H1 (cell line): ENCODE measurements around the gene PARS2. TPM values are rescaled to one million over a fixed set of nuclear protein-coding genes. Genes with fewer than 3 reads are reported as not detected.

Source experiments
- CTCF ChIA-PET: fragments of 300-600 bp; sonication (Branson Sonifier 250); formaldehyde crosslinking; loops from one replicate; lab custom pipeline; 2021; ENCODE audit not compliant: partially characterized antibody; lab: Charles Lee
- POLR2A ChIA-PET: fragments of 300-600 bp; sonication (Branson Sonifier 250); formaldehyde crosslinking; loops from one replicate; lab custom pipeline; 2021; ENCODE audit warnings: inconsistent platforms; ENCODE audit not compliant: partially characterized antibody; lab: Charles Lee
- DNase-seq, 2 experiments: peaks; one replicate each; pipeline versions ENCODE4 v3.0.0 to v3.0.0-alpha.2; 2010 to 2022; ENCODE audit warnings: low spot score in 2 of 2, low read depth in 1 of 2, mixed read lengths in 1 of 2
- FAIRE-seq: peaks from 2 replicates; lab custom pipeline; 2011; peaks lifted over from hg19 to GRCh38; lab: Jason Lieb, UNC
- H2AFZ ChIP-seq: 2 replicates; pipeline ENCODE4 v1.8.1; 2012; ENCODE audit warnings: low read length, inconsistent platforms
- H2AK5ac ChIP-seq: 2 replicates; pipeline ENCODE4 v1.6.1; 2013; ENCODE audit warnings: low read depth, low read length
- H2BK120ac ChIP-seq: replicated peaks from 2 replicates; pipeline ENCODE3; 2013; ENCODE audit warnings: low read depth, low read length, inconsistent platforms
- H2BK12ac ChIP-seq: 2 replicates; pipeline ENCODE4 v1.6.1; 2013; ENCODE audit warnings: low read depth, low read length
- H2BK15ac ChIP-seq: 2 replicates; pipeline ENCODE4 v1.6.1; 2013; ENCODE audit warnings: low read length
- H2BK20ac ChIP-seq: 2 replicates; pipeline ENCODE4 v1.6.1; 2013; ENCODE audit warnings: low read length
- H2BK5ac ChIP-seq: 2 replicates; pipeline ENCODE4 v1.6.1; 2013; ENCODE audit warnings: low read depth, low read length
- H3K14ac ChIP-seq: 2 replicates; pipeline ENCODE4 v1.6.1; 2013; ENCODE audit warnings: inconsistent platforms; ENCODE audit not compliant: insufficient read length
- H3K18ac ChIP-seq: 2 replicates; pipeline ENCODE4 v1.6.1; 2013; ENCODE audit warnings: low read length; ENCODE audit errors: extremely low read depth
- H3K23ac ChIP-seq: 2 replicates; pipeline ENCODE4 v1.6.1; 2013; ENCODE audit warnings: inconsistent platforms; ENCODE audit not compliant: insufficient read length
- H3K23me2 ChIP-seq: 2 replicates; pipeline ENCODE4 v1.6.1; 2013; ENCODE audit warnings: low read depth, low read length
- H3K27ac ChIP-seq: 2 replicates; pipeline ENCODE4 v1.6.1; 2011; ENCODE audit warnings: low read depth, low read length, inconsistent platforms
- H3K27me3 ChIP-seq, 4 experiments: replicated peaks in 1 of 4; 1 replicate in 1 of 4; 2 replicates in 3 of 4; pipeline versions ENCODE4 v1.6.1 to v1.8.1; 2011 to 2013; ENCODE audit warnings: low read length in 3 of 4, mild to moderate bottlenecking in 3 of 4, inconsistent platforms in 2 of 4, mixed read lengths in 2 of 4, moderate library complexity in 1 of 4; ENCODE audit not compliant: control insufficient read depth in 3 of 4, insufficient read depth in 3 of 4; ENCODE audit errors: extremely low read depth in 1 of 4
- H3K36me3 ChIP-seq, 4 experiments: 2 replicates each; pipeline versions ENCODE4 v1.6.1 to v1.8.1; 2011 to 2013; ENCODE audit warnings: mild to moderate bottlenecking in 4 of 4, low read length in 3 of 4, moderate library complexity in 2 of 4, control low read depth in 1 of 4, inconsistent platforms in 1 of 4; ENCODE audit not compliant: insufficient read depth in 4 of 4, control insufficient read depth in 2 of 4
- H3K4ac ChIP-seq: replicated peaks from 2 replicates; pipeline ENCODE3; 2013; ENCODE audit warnings: low read length, low read depth, mixed read lengths, inconsistent platforms; ENCODE audit not compliant: insufficient read length
- H3K4me1 ChIP-seq, 4 experiments: replicated peaks in 1 of 4; 1 replicate in 1 of 4; 2 replicates in 3 of 4; pipeline versions ENCODE4 v1.6.1 to v1.8.1; 2011 to 2013; ENCODE audit warnings: low read length in 3 of 4, inconsistent platforms in 2 of 4, mixed read lengths in 1 of 4; ENCODE audit not compliant: insufficient read depth in 4 of 4, control insufficient read depth in 3 of 4
- H3K4me2 ChIP-seq, 2 experiments: 2 replicates each; pipeline versions ENCODE4 v1.6.1 to v1.8.1; 2011 to 2013; ENCODE audit warnings: low read depth in 2 of 2, low read length in 2 of 2, control low read depth in 1 of 2, inconsistent platforms in 1 of 2, mild to moderate bottlenecking in 1 of 2; ENCODE audit not compliant: insufficient read depth in 1 of 2
- H3K4me3 ChIP-seq, 4 experiments: fragments of 200-600, 300-600 bp in 1 of 4; sonication (generic), shearing (Covaris generic), sonication (Bioruptor Twin) in 1 of 4; 2 replicates each; pipeline versions ENCODE4 v1.5.1 to v1.8.1; 2011 to 2016; ENCODE audit warnings: low read length in 4 of 4, low read depth in 3 of 4, control low read depth in 2 of 4, inconsistent platforms in 2 of 4, mild to moderate bottlenecking in 2 of 4, mixed read lengths in 1 of 4, moderate library complexity in 1 of 4; ENCODE audit not compliant: insufficient read depth in 2 of 4; ENCODE audit errors: extremely low read depth in 1 of 4
- H3K56ac ChIP-seq: replicated peaks from 2 replicates; pipeline ENCODE3; 2013; ENCODE audit warnings: low read depth, mild to moderate bottlenecking, mixed read lengths, low read length, inconsistent platforms; ENCODE audit not compliant: insufficient read length
- H3K79me1 ChIP-seq: 2 replicates; pipeline ENCODE4 v1.6.1; 2013; ENCODE audit warnings: low read depth, low read length, control low read depth
- H3K79me2 ChIP-seq, 2 experiments: 2 replicates each; pipeline versions ENCODE4 v1.6.1 to v1.8.1; 2012 to 2013; ENCODE audit warnings: low read length in 2 of 2, mild to moderate bottlenecking in 2 of 2, inconsistent platforms in 1 of 2; ENCODE audit not compliant: insufficient read depth in 2 of 2, control insufficient read depth in 1 of 2
- H3K9ac ChIP-seq, 4 experiments: replicated peaks in 1 of 4; 1 replicate in 1 of 4; 2 replicates in 3 of 4; pipeline versions ENCODE4 v1.6.1 to v1.8.1; 2011 to 2013; ENCODE audit warnings: low read depth in 3 of 4, low read length in 3 of 4, control low read depth in 2 of 4, mild to moderate bottlenecking in 2 of 4, moderate library complexity in 2 of 4, inconsistent platforms in 1 of 4; ENCODE audit errors: extremely low read depth in 1 of 4
- H3K9me3 ChIP-seq, 2 experiments: 2 replicates each; pipeline versions ENCODE4 v1.6.1 to v1.8.1; 2012 to 2013; ENCODE audit warnings: mild to moderate bottlenecking in 2 of 2, moderate library complexity in 2 of 2, control low read depth in 1 of 2, inconsistent platforms in 1 of 2, low read depth in 1 of 2, low read length in 1 of 2, mixed read lengths in 1 of 2; ENCODE audit not compliant: insufficient read depth in 2 of 2
- H4K20me1 ChIP-seq, 2 experiments: replicated peaks in 1 of 2; 2 replicates each; pipeline versions ENCODE3 to v1.8.1; 2011 to 2013; ENCODE audit warnings: inconsistent platforms in 2 of 2, low read length in 2 of 2, mild to moderate bottlenecking in 1 of 2; ENCODE audit not compliant: insufficient read depth in 2 of 2, control insufficient read depth in 1 of 2
- H4K5ac ChIP-seq: 2 replicates; pipeline ENCODE4 v1.6.1; 2013; ENCODE audit warnings: low read length, low read depth, mixed read lengths, inconsistent platforms; ENCODE audit not compliant: insufficient read length
- H4K8ac ChIP-seq: 2 replicates; pipeline ENCODE4 v1.8.0; 2013; ENCODE audit warnings: mild to moderate bottlenecking, moderate library complexity, low read length, inconsistent platforms; ENCODE audit not compliant: insufficient read depth; ENCODE audit errors: extremely low read depth
- H4K91ac ChIP-seq: replicated peaks from 2 replicates; pipeline ENCODE3; 2013; ENCODE audit warnings: low read length, mixed read lengths, inconsistent platforms; ENCODE audit not compliant: insufficient read length
- BRCA1 ChIP-seq: IDR thresholded peaks from 2 replicates; pipeline ENCODE4 v1.6.1; 2012; ENCODE audit warnings: low read depth, low read length, improper control_type of control experiment
- CHD1 ChIP-seq: IDR thresholded peaks from 2 replicates; pipeline ENCODE4 v1.6.1; 2012; ENCODE audit warnings: low read depth, low read length, improper control_type of control experiment
- EGR1 ChIP-seq: IDR thresholded peaks from 2 replicates; pipeline ENCODE4 v1.6.1; 2011; ENCODE audit warnings: low read depth, low read length, borderline replicate concordance
- GTF2F1 ChIP-seq: IDR thresholded peaks from 2 replicates; pipeline ENCODE4 v1.6.1; 2012; ENCODE audit warnings: low read depth, low read length, improper control_type of control experiment, borderline replicate concordance
- HDAC6 ChIP-seq: IDR thresholded peaks from one replicate; pipeline ENCODE4 v1.7.1; 2012; ENCODE audit warnings: low read depth, mild to moderate bottlenecking, inconsistent platforms, low read length, moderate library complexity
- NRF1 ChIP-seq: IDR thresholded peaks from 2 replicates; pipeline ENCODE4 v1.6.1; 2011; ENCODE audit warnings: mild to moderate bottlenecking, low read depth, low read length, improper control_type of control experiment
- WGBS, 2 experiments: shearing (Covaris generic) in 1 of 2; methylation state at CpG; one replicate each; pipeline versions ENCODE4 v1.1.6 to v1.1.7; 2013 to 2015; ENCODE audit warnings: low lambda C conversion rate in 2 of 2, mixed read lengths in 2 of 2, inconsistent platforms in 1 of 2, low coverage in 1 of 2, missing lambda C conversion rate in 1 of 2; ENCODE audit not compliant: insufficient replicate concordance in 2 of 2, insufficient coverage in 1 of 2, insufficient read length in 1 of 2; ENCODE audit errors: extremely low coverage in 1 of 2, missing lambda C conversion rate in 1 of 2; 5-methylcytosine and 5-hydroxymethylcytosine counted together
- polyA plus RNA-seq, 7 experiments: library from polyadenylated mRNA; depleted of rRNA in 3 of 7; stranded (reverse) in 5 of 7; unstranded in 2 of 7; fragments of >200 nt in 5 of 7; fragments of 200-250 nt in 2 of 7; gene quantifications; 1 replicate in 5 of 7; 2 replicates in 1 of 7; 4 replicates in 1 of 7; pipeline versions ENCODE4 v1.2.1 to v1.2.3, GENCODE V29; 2011 to 2013; ENCODE audit warnings: missing spikeins in 2 of 7, mixed read lengths in 2 of 7
- total RNA-seq: library from RNA; stranded (reverse); fragmentation: NEBNext Ultra II Directional; extraction: Animal tissue kit (Norgen Biotek cat#: 25700); gene quantifications from 2 replicates; pipeline ENCODE4 v1.2.1, GENCODE V29; 2021

Gene PARS2
- total and polyA plus RNA-seq, 2 of the 8 experiments (the other 6 are each of a cell fraction or from before 2014, with no cell fraction given): 8.9 to 10.0 TPM

GRCh38 chr1:54741531-54741930 lies 22.8 kb downstream of the PARS2 start:
- no peak overlapping the region for H3K4me2 ChIP-seq
- no peaks in the 10 kb centered on the region for H3K9me3 ChIP-seq
- H4K91ac ChIP-seq: no peak overlapping the region
- DNase-seq (no peak), FAIRE-seq (no peak)
- H2AFZ ChIP-seq: no peak overlapping the region
- no peaks in the 10 kb centered on the region for H3K27me3 ChIP-seq
- H3K18ac ChIP-seq: no peak overlapping the region
- H3K36me3 ChIP-seq: peaks cover 6 to 43% (median 26%) of the 10 kb centered on the region in 4 experiments; a peak in 7 of 8 replicates
- no peak for TF ChIP-seq GTF2F1
- TF ChIP-seq CHD1: no peak
- TF ChIP-seq BRCA1: no peak
- no peak for TF ChIP-seq EGR1
- no peak for TF ChIP-seq HDAC6
- no peak for TF ChIP-seq NRF1
- H2AK5ac ChIP-seq: no peak overlapping the region
- H3K79me2 ChIP-seq: no peaks in the 10 kb centered on the region
- no peak overlapping the region for H2BK5ac ChIP-seq
- no peak overlapping the region for H2BK20ac ChIP-seq
- H3K4me3 ChIP-seq: no peak overlapping the region
- no peak overlapping the region for H3K23ac ChIP-seq
- ChIA-PET CTCF (interaction anchor here (0.5 to 1.3 kb wide), 3 partner anchors 25 to 593 kb away, joined by 3 to 5 read pairs (median 3); partner anchors contain the start of gene TTC22), POLR2A (interaction anchor here (1.3 to 1.8 kb wide), 3 partner anchors 11 to 49 kb away, joined by 3 to 5 read pairs (median 4); partner anchors contain the start of gene TTC4)
- H2BK15ac ChIP-seq: no peak overlapping the region
- H3K9ac ChIP-seq: no peak overlapping the region
- no peak overlapping the region for H3K56ac ChIP-seq
- H4K8ac ChIP-seq: no peak overlapping the region
- H3K14ac ChIP-seq: no peak overlapping the region
- no peak overlapping the region for H2BK120ac ChIP-seq
- H3K79me1 ChIP-seq: no peaks in the 10 kb centered on the region
- WGBS, 2 experiments: 92% methylated on average over 4 of the region's 4 CpGs; no CpG with 5 or more reads in 1 of the 2 experiments
- H2BK12ac ChIP-seq: no peak overlapping the region
- H3K4me1 ChIP-seq: no peaks in the 10 kb centered on the region
- H3K23me2 ChIP-seq: no peaks in the 10 kb centered on the region
- peaks cover 0 to 10% of the 10 kb centered on the region in 2 experiments for H4K20me1 ChIP-seq
- H3K4ac ChIP-seq: no peak overlapping the region
- H4K5ac ChIP-seq: no peak overlapping the region
- no peak overlapping the region for H3K27ac ChIP-seq
